GM13977 (cell line): ENCODE data around the gene PDE1A.

ENCODE experiments used
- DNase-seq: peaks from one replicate; pipeline ENCODE4 v3.0.0; 2012; ENCODE audit warnings: low spot score
- CTCF ChIP-seq: IDR thresholded peaks from 2 replicates; pipeline ENCODE4 v1.5.1; 2012; ENCODE audit warnings: mild to moderate bottlenecking, control low read depth; ENCODE audit not compliant: insufficient read depth; ENCODE audit errors: extremely low read depth, missing control alignments
- in situ Hi-C: fragments of 300-500 bp; cut with MboI; formaldehyde crosslinking; loops from one replicate; pipeline ENCODE4 v1.12.0; 2022; ENCODE audit warnings: low sequenced_read_pairs, low pct_unique_long_range_greater_than_20kb, mixed read lengths, inconsistent platforms; ENCODE audit not compliant: unreplicated experiment

PDE1A gene

DNA sequence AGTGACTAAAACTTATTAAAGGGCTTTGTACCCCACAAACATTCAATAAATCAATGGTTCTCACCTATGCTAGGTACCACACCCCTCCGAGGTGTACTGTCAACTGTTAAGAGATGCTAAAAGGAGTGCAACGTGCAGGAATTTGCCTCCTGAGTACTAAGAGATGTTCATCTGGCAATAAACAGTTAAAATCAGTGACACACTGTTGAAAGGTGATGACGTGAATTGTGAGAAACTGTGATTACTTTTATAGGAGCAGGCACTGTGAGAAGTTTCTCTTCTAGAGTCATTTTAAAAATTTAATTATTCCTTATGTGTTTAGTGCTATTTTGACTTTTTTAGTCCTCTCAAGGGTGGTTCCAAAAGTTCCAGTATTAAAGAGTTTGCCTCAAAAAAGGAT lies 61.0 kb downstream of the PDE1A start:
- in situ Hi-C loops, result no loop called here
- DNase-seq, result no peak
- TF ChIP-seq CTCF, result no peak

DNA sequence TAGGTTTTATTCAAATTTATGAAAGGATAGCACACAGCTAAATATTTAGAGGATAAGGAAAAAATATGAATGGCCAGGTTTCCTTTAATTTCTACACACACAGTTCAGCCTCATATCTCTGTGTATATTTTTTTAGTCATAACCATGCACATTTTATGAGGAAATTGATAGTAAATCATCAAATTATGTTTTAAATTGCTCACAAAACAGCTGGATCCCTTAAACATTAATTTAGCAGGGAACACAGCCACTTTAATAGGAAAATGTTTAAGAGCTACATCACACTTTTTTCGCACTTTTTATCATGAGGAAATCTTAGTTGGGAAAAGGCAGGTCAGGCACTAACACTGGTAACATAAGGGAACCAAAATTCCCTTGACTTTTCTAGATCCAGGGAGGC lies 65.4 kb downstream of the PDE1A start:
- no peak for DNase-seq
- no peak for TF ChIP-seq CTCF
- in situ Hi-C loops, result no loop called here

DNA sequence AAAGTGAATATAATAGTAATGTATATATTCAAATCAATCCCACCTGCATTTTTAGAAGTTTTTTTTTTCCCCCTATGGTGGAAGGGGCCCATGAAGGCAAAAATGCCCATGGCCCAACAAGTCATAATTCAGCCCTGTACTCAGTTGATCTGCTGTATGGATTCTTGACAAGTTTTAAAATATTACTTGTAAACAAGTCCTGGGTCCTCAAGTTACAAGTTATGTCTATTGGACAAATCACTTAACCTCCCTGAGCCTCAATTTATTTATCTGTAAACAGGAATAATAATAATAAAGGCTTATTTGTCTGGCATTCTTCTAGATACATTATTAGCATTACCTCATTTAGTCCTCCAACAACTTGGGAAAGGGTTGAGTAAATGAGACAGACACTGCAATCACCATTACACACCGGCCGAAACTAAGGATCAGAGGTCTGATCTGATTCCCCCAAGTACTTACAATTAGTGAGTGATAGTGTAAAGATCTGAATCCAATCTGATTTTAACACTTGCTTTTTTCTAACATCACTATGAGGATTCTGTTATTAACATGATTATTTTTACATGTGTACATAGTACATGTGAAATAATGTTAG lies 66.1 kb downstream of the PDE1A start:
- TF ChIP-seq CTCF, result no peak
- DNase-seq, result no peak
- in situ Hi-C loops, result no loop called here

DNA sequence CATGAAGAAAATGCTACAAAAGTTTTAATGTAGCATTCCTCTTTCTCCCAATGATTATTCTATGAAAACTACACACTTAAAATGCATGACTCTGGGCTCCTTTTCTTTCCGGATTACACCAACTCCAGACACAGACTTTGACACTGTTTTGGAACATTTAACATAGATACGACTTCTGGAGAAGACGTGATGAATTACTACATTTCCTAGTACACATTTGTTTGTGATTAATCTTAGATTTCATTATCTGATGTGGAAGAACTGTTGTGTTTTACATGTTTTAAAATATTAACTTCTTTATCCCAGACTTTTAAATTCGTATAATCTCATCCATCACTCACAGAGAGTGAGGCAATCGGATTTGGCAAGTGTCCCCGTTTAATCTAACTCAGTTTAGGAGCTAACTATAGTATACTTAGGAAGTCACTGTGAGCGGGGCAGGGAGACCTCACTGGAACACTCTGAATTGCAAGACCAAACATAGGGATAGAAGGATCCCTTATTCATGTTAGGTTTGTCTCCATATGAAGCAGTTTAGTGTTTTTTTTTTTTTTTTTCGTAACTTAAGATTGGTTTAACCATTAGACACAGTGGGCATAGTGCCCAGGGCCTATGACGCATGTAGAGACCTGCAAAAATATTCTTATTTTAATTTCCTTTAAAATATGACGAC lies 66.7 kb downstream of the PDE1A start:
- in situ Hi-C loops, result no loop called here
- DNase-seq, result no peak
- TF ChIP-seq CTCF, result no peak

- TF ChIP-seq CTCF, result no peak
- DNase-seq, result no peak
- in situ Hi-C loops, result no loop called here
These were observed 67.5 kb downstream of the PDE1A start for GRCh38 chr2:182359027-182359989.

DNA sequence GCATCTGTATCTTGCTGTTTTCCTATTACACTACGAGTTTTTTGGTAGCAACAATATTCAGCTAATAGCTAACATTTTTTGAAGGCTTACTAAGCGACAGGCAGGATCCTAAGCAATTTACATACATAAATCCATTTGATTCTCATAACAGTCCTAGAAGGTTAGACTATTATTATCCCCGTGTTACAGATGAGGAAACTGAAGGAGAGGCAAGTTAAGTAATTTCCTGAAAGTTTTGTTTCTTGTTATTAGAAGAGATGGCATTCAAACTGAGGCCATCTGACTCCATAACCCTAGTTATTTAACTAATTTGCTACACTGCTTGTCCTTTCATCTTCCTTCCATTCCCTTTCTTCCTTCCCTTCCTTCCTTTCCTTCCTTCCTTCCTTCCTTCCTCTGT lies 68.2 kb downstream of the PDE1A start:
- TF ChIP-seq CTCF, result no peak
- DNase-seq, result no peak
- in situ Hi-C loops, result no loop called here
